Thoracic aorta (tissue), 2 donors: ENCODE measurements around the gene INTU. TPM values are rescaled to one million over a fixed set of nuclear protein-coding genes. Genes with fewer than 3 reads are reported as not detected.

Experiments
- ATAC-seq: fragments of 150-250 bp; one replicate; pipeline ENCODE4 v1.8.0; 2017; ENCODE audit warnings: low read depth; ENCODE audit not compliant: insufficient number of reproducible peaks, low FRiP score
- DNase-seq: peaks from one replicate; pipeline ENCODE4 v3.0.0-alpha.2; 2020; ENCODE audit warnings: low spot score
- H3K27ac ChIP-seq, 2 donors: fragments of 200-600 bp; sonication (generic); 1 replicate in 1 of 2; 2 replicates in 1 of 2; pipeline ENCODE4 v1.5.1; 2016; ENCODE audit warnings: mild to moderate bottlenecking in 2 of 2, moderate library complexity in 2 of 2
- H3K27me3 ChIP-seq: fragments of 200-600 bp; sonication (generic); replicated peaks from 2 replicates; pipeline ENCODE4 v1.6.0; 2016; ENCODE audit warnings: mild to moderate bottlenecking; ENCODE audit not compliant: insufficient read depth
- H3K36me3 ChIP-seq: fragments of 200-600 bp; sonication (generic); one replicate; pipeline ENCODE4 v1.5.1; 2016
- H3K4me1 ChIP-seq, 2 donors: fragments of 200-600 bp; sonication (generic); 1 replicate in 1 of 2; 2 replicates in 1 of 2; pipeline versions ENCODE4 v1.5.1 to v1.6.0; 2016; ENCODE audit warnings: low read depth in 2 of 2, mild to moderate bottlenecking in 1 of 2; ENCODE audit not compliant: control insufficient read depth in 1 of 2
- H3K4me3 ChIP-seq: fragments of 200-600 bp; sonication (generic); 2 replicates; pipeline ENCODE4 v1.5.1; 2016; ENCODE audit warnings: mild to moderate bottlenecking
- H3K9me3 ChIP-seq: fragments of 200-600 bp; sonication (generic); 2 replicates; pipeline ENCODE4 v1.5.1; 2016
- total RNA-seq, 2 donors: library from RNA; depleted of rRNA; stranded (reverse); fragments of >200 nt; gene quantifications; one replicate each; pipeline versions ENCODE4 v1.1.0 to v1.2.3, GENCODE V29; 2016
- TF ChIP-seq, protein P1 (sequence below): fragments of 200-600 bp; sonication (generic); IDR thresholded peaks from one replicate; pipeline ENCODE4 v1.5.1; 2019; ENCODE audit warnings: antibody characterized with exemption

Gene INTU
- total RNA-seq, 2 donors from 2014 or later: 11.0 to 16.6 TPM

DNA sequence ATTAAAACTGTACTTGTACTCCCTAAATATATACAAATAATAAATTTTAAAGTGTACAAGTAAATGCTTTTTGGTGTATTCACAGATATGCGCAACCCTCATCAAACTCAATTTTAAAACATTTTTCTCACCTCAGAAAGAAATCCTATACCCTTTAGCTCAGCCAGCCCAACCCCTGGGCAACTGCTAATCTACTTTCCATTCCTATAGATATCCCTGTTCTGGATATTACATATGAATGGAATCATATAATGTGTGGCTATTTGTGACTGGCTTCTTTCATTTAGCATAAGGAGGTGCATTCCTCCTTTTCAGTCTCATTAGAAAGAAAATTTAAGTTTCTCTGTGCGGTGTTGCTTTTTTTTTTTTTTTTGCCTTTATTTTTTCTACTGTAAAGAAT is 39.4 kb downstream of the INTU start:
- H3K27ac ChIP-seq: no peak overlapping the region
- peaks cover 0 to 7% of the 10 kb centered on the region in 2 donors for H3K4me1 ChIP-seq
- peaks cover 6% of the 10 kb centered on the region for H3K36me3 ChIP-seq
- no peak for ATAC-seq
- no peak overlapping the region for H3K4me3 ChIP-seq
- H3K27me3 ChIP-seq: no peaks in the 10 kb centered on the region
- no peaks in the 10 kb centered on the region for H3K9me3 ChIP-seq
- TF ChIP-seq, protein P1, sequence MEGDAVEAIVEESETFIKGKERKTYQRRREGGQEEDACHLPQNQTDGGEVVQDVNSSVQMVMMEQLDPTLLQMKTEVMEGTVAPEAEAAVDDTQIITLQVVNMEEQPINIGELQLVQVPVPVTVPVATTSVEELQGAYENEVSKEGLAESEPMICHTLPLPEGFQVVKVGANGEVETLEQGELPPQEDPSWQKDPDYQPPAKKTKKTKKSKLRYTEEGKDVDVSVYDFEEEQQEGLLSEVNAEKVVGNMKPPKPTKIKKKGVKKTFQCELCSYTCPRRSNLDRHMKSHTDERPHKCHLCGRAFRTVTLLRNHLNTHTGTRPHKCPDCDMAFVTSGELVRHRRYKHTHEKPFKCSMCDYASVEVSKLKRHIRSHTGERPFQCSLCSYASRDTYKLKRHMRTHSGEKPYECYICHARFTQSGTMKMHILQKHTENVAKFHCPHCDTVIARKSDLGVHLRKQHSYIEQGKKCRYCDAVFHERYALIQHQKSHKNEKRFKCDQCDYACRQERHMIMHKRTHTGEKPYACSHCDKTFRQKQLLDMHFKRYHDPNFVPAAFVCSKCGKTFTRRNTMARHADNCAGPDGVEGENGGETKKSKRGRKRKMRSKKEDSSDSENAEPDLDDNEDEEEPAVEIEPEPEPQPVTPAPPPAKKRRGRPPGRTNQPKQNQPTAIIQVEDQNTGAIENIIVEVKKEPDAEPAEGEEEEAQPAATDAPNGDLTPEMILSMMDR: no peak
- DNase-seq: no peak

DNA sequence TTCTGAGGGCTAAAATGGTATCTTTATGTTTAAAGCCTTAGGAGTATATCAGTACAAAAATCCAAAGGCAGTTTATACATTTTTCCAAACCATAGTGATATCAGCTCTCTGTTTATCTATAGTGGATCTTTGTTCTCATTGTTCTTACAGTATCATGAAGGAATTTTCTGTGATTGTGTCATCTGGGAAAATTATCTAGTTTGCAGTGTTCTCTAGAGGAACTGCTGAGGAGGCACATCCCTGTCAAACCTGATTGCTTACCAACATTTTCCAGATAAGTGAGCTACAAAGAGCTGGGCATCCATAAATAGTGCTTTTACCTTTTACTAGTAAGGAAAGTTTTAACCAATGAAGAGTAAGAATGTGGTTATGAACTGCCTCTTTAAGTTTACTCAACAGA is 52.5 kb downstream of the INTU start:
- H3K4me3 ChIP-seq: no peak overlapping the region
- DNase-seq (no peak), ATAC-seq (no peak)
- no peaks in the 10 kb centered on the region for H3K4me1 ChIP-seq
- TF ChIP-seq, protein P1: no peak
- H3K27me3 ChIP-seq: no peaks in the 10 kb centered on the region
- no peaks in the 10 kb centered on the region for H3K9me3 ChIP-seq
- peaks cover 3% of the 10 kb centered on the region for H3K36me3 ChIP-seq
- no peak overlapping the region for H3K27ac ChIP-seq

DNA sequence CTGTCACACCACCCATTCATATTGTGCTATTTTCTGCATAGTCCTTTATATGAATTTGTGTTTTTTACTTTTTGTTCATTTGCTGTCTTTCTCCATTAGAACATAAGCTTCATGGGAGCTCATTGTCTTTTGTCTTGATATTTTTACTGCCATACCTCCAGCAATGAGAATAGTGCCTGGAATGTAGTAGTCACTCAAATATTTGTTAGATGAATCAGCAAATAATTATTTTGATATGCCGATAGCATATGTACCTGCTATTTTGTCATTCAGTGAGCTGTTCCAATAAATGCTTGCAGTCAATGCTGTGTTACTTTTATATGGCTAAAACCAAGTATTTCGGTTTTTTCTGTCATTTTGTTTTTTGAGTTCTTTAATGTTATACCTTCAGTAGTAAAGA is 53.9 kb downstream of the INTU start:
- no peak for DNase-seq
- Histone ChIP-seq H3K4me3 (no peak overlapping the region), H3K9me3 (no peaks in the 10 kb centered on the region), H3K27me3 (no peaks in the 10 kb centered on the region), H3K36me3 (peaks cover 3% of the 10 kb centered on the region), H3K27ac (no peak overlapping the region), H3K4me1 (no peaks in the 10 kb centered on the region)
- TF ChIP-seq, protein P1: no peak
- ATAC-seq: no peak

DNA sequence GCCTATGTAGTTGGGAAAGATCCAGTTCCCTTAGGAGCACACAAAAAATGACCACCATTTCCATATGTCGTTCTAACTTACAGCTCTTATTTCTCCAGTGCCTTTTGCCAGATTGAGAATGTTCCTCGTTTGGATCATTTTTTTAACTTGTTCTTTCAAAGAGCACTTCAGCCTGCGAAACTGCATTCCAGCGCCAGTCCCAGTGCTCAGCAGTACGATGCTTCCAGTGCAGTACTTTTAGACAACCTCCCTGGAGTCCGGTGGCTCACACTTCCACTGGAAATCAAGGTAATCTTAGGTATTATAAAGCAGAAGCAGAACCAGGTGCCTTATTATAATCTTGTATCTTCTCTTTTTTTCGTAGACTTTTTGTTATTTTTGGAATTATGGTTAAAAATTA is 54.8 kb downstream of the INTU start:
- Histone ChIP-seq H3K36me3 (peaks cover 3% of the 10 kb centered on the region), H3K27me3 (no peaks in the 10 kb centered on the region), H3K4me3 (no peak overlapping the region), H3K27ac (no peak overlapping the region), H3K4me1 (no peaks in the 10 kb centered on the region), H3K9me3 (no peaks in the 10 kb centered on the region)
- TF ChIP-seq, protein P1: no peak
- ATAC-seq: no peak
- no peak for DNase-seq

DNA sequence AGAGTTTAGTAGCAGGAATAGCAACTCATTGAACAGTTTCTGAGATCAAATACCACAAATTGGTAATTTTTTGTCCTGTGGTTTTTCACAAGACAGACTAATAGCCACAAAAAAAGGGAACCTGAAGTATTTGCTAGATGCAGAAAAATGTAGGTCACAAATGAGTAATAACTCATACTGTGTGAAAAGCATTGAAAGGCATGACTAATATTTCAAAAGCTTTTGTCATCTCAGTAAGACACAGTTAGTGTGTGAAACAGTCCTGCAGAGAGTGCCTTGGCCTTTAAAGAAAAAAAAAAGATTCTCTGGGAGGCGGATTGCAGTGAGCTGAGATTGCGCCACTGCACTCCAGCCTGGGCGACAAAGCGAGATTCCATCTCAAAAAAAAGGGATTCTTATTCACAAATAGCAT is 66.0 kb downstream of the INTU start:
- no peak for ATAC-seq
- Histone ChIP-seq H3K27me3 (no peaks in the 10 kb centered on the region), H3K9me3 (no peaks in the 10 kb centered on the region), H3K4me1 (no peaks in the 10 kb centered on the region), H3K27ac (no peak overlapping the region), H3K36me3 (no peaks in the 10 kb centered on the region), H3K4me3 (no peak overlapping the region)
- TF ChIP-seq, protein P1: no peak
- no peak for DNase-seq
